SK-N-SH treated with all-trans-retinoic acid at 6 μM for 48 hours (cell line): ENCODE results near the gene ST6GALNAC5.

Source experiments
- ARNTL ChIP-seq: fragments of 450-650 bp; formaldehyde crosslinking; IDR thresholded peaks from 2 replicates; pipeline ENCODE4 v1.5.0; 2020; ENCODE audit warnings: low read depth, mild to moderate bottlenecking, moderate library complexity, borderline replicate concordance
- ESRRG ChIP-seq: fragments of 250-450 bp; sonication (Bioruptor Pico); IDR thresholded peaks from 2 replicates; pipeline ENCODE4 v1.6.1; 2021; ENCODE audit warnings: mild to moderate bottlenecking
- GLIS3 ChIP-seq: fragments of 250-450 bp; sonication (Bioruptor Pico); IDR thresholded peaks from 2 replicates; pipeline ENCODE4 v1.5.0; 2020; ENCODE audit warnings: mild to moderate bottlenecking, moderate library complexity
- OSR1 ChIP-seq: fragments of 250-450 bp; sonication (Bioruptor Pico); IDR thresholded peaks from 2 replicates; pipeline ENCODE4 v1.8.0; 2022; ENCODE audit warnings: moderate library complexity, mild to moderate bottlenecking, inconsistent platforms
- PPARA ChIP-seq: fragments of 250-450 bp; sonication (Bioruptor Pico); IDR thresholded peaks from 2 replicates; pipeline ENCODE4 v1.5.0; 2020; ENCODE audit warnings: mild to moderate bottlenecking, borderline replicate concordance
- RARB ChIP-seq: fragments of 250-450 bp; sonication (Bioruptor Pico); IDR thresholded peaks from 2 replicates; pipeline ENCODE4 v1.8.0; 2021; ENCODE audit warnings: mild to moderate bottlenecking, moderate library complexity
- TCF4 ChIP-seq: fragments of 250-450 bp; sonication (Bioruptor Pico); IDR thresholded peaks from 2 replicates; pipeline ENCODE4 v1.8.0; 2021; ENCODE audit warnings: mild to moderate bottlenecking, moderate library complexity, borderline replicate concordance
- TOX ChIP-seq: fragments of 250-450 bp; sonication (Bioruptor Pico); IDR thresholded peaks from 2 replicates; pipeline ENCODE4 v1.8.0; 2021; ENCODE audit warnings: mild to moderate bottlenecking, moderate library complexity, borderline replicate concordance
- ZFP30 ChIP-seq: fragments of 450-650 bp; formaldehyde crosslinking; IDR thresholded peaks from 2 replicates; pipeline ENCODE4 v1.5.0; 2022; ENCODE audit warnings: mild to moderate bottlenecking, moderate library complexity
- ZNF565 ChIP-seq: fragments of 450-650 bp; formaldehyde crosslinking; conservative IDR thresholded peaks from 2 replicates; pipeline ENCODE4 v1.5.0; 2020; ENCODE audit warnings: low read depth, mild to moderate bottlenecking, moderate library complexity
- ZNF70 ChIP-seq: fragments of 450-650 bp; formaldehyde crosslinking; IDR thresholded peaks from 2 replicates; pipeline ENCODE4 v1.5.0; 2020; ENCODE audit warnings: mild to moderate bottlenecking, moderate library complexity
- TF ChIP-seq, protein P1 (sequence below): fragments of 250-450 bp; sonication (Bioruptor Pico); IDR thresholded peaks from 2 replicates; pipeline ENCODE4 v1.8.0; 2020; ENCODE audit warnings: mild to moderate bottlenecking, moderate library complexity, borderline replicate concordance
- TF ChIP-seq, protein P2 (sequence below): fragments of 250-450 bp; sonication (Bioruptor Pico); IDR thresholded peaks from 2 replicates; pipeline ENCODE4 v1.5.1; 2020; ENCODE audit warnings: low read depth, mild to moderate bottlenecking, moderate library complexity

- TF ChIP-seq, protein P1, sequence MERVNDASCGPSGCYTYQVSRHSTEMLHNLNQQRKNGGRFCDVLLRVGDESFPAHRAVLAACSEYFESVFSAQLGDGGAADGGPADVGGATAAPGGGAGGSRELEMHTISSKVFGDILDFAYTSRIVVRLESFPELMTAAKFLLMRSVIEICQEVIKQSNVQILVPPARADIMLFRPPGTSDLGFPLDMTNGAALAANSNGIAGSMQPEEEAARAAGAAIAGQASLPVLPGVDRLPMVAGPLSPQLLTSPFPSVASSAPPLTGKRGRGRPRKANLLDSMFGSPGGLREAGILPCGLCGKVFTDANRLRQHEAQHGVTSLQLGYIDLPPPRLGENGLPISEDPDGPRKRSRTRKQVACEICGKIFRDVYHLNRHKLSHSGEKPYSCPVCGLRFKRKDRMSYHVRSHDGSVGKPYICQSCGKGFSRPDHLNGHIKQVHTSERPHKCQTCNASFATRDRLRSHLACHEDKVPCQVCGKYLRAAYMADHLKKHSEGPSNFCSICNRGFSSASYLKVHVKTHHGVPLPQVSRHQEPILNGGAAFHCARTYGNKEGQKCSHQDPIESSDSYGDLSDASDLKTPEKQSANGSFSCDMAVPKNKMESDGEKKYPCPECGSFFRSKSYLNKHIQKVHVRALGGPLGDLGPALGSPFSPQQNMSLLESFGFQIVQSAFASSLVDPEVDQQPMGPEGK (CRISPR knock-in tag): no peak
- no peak for TF ChIP-seq ESRRG (CRISPR knock-in tag)
- no peak for TF ChIP-seq OSR1
- TF ChIP-seq RARB (CRISPR knock-in tag): no peak
- TF ChIP-seq ARNTL (CRISPR knock-in tag): no peak
- no peak for TF ChIP-seq TOX (CRISPR knock-in tag)
- no peak for TF ChIP-seq GLIS3 (CRISPR knock-in tag)
- TF ChIP-seq, protein P2, sequence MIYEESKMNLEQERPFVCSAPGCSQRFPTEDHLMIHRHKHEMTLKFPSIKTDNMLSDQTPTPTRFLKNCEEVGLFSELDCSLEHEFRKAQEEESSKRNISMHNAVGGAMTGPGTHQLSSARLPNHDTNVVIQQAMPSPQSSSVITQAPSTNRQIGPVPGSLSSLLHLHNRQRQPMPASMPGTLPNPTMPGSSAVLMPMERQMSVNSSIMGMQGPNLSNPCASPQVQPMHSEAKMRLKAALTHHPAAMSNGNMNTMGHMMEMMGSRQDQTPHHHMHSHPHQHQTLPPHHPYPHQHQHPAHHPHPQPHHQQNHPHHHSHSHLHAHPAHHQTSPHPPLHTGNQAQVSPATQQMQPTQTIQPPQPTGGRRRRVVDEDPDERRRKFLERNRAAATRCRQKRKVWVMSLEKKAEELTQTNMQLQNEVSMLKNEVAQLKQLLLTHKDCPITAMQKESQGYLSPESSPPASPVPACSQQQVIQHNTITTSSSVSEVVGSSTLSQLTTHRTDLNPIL: no peak
- no peak for TF ChIP-seq TCF4 (CRISPR knock-in tag)
- no peak for TF ChIP-seq PPARA
- TF ChIP-seq ZNF565 (CRISPR knock-in tag): no peak
- TF ChIP-seq ZNF70 (CRISPR knock-in tag): no peak
- no peak for TF ChIP-seq ZFP30 (CRISPR knock-in tag)
Measured at GRCh38 chr1:76857138-76857537, 10.1 kb upstream of the ST6GALNAC5 start.
